ENCODE measurements around the gene ZNF398. TPM values are rescaled to one million over a fixed set of nuclear protein-coding genes. Genes with fewer than 3 reads are reported as not detected.
"Not testable (repeated sequence)": the region's sequence is repeated elsewhere in the genome, so short reads cannot be mapped to it uniquely, and the experiment has no call there.

Gene ZNF398
- total RNA-seq, 1 experiment from 2014 or later = 9.1 TPM

- no peaks in the 10 kb centered on the region for H3F3A ChIP-seq (ENCODE audit: low read length, unreplicated experiment)
- CTCF ChIA-PET = no interaction called here
- no peaks in the 10 kb centered on the region for H3K9me2 ChIP-seq (replicated peaks; ENCODE audit: low read length)
- H4K20me1 ChIP-seq (ENCODE audit: low read length) = no peaks in the 10 kb centered on the region
- no peak overlapping the region for H3K4me3 ChIP-seq (ENCODE audit: low read length)
- intact Hi-C loops (cut with micrococcal nuclease) = no loop called here
- peaks cover 12% of the 10 kb centered on the region; the same call in 1 of the 2 replicates for H3K36me3 ChIP-seq (ENCODE audit: low read depth, low read length)
- 0 out of 2 replicates have a peak, but pooled peaks cover 4% of the 10 kb centered on the region for H3K4me1 ChIP-seq (ENCODE audit: insufficient read depth, low read length)
- H3K9ac ChIP-seq (ENCODE audit: low read length) = no peak overlapping the region
- H3K79me2 ChIP-seq (ENCODE audit: low read length) = no peaks in the 10 kb centered on the region
- TF ChIP-seq CTCF (conservative IDR thresholded peaks at IDR 0.05; ENCODE audit: low read depth, low read length) = no peak
- TF ChIP-seq EZH2phosphoT487 (IDR thresholded peaks at IDR 0.05; ENCODE audit: borderline replicate concordance, low read length) = no peak
- TF ChIP-seq EZH2 (IDR thresholded peaks at IDR 0.05; ENCODE audit: low read length, unreplicated experiment) = no peak
- H3K9me3 ChIP-seq (ENCODE audit: low read length) = no peaks in the 10 kb centered on the region
- no peak overlapping the region for H3K4me2 ChIP-seq (ENCODE audit: low read length)
- H2AFZ ChIP-seq (ENCODE audit: low read length) = no peak overlapping the region
- no peak for ATAC-seq
- no TSS peak for BruUV-seq (replicated peaks)
- DNase-seq = no peak
- no peaks in the 10 kb centered on the region for H3K27me3 ChIP-seq (ENCODE audit: low read length)
- POLR2A ChIA-PET (ENCODE audit: unreplicated experiment) = no interaction called here
- no peak overlapping the region for H3K27ac ChIP-seq (ENCODE audit: low read length)
These were observed 77.1 kb downstream of the ZNF398 start for GRCh38 chr7:149224352-149224751.

GRCh38 chr7:149225106-149225505 is 77.9 kb downstream of the ZNF398 start:
- intact Hi-C loops (cut with micrococcal nuclease) = no loop called here
- Histone ChIP-seq H3K4me2 (ENCODE audit: low read length) (no peak overlapping the region), H4K20me1 (ENCODE audit: low read length) (no peaks in the 10 kb centered on the region), H3K36me3 (ENCODE audit: low read depth, low read length) (peaks cover 9% of the 10 kb centered on the region; the same call in 1 of the 2 replicates), H3K9ac (ENCODE audit: low read length) (no peak overlapping the region), H2AFZ (ENCODE audit: low read length) (no peak overlapping the region), H3F3A (ENCODE audit: low read length, unreplicated experiment) (no peaks in the 10 kb centered on the region), H3K27me3 (ENCODE audit: low read length) (no peaks in the 10 kb centered on the region), H3K9me2 (replicated peaks; ENCODE audit: low read length) (no peaks in the 10 kb centered on the region), H3K4me3 (ENCODE audit: low read length) (no peak overlapping the region), H3K79me2 (ENCODE audit: low read length) (no peaks in the 10 kb centered on the region), H3K27ac (ENCODE audit: low read length) (no peak overlapping the region), H3K9me3 (ENCODE audit: low read length) (no peaks in the 10 kb centered on the region), H3K4me1 (ENCODE audit: insufficient read depth, low read length) (0 out of 2 replicates have a peak, but pooled peaks cover 4% of the 10 kb centered on the region)
- CTCF ChIA-PET = no interaction called here
- DNase-seq (no peak), ATAC-seq (no peak)
- no peak for TF ChIP-seq EZH2 (IDR thresholded peaks at IDR 0.05; ENCODE audit: low read length, unreplicated experiment)
- TF ChIP-seq EZH2phosphoT487 (IDR thresholded peaks at IDR 0.05; ENCODE audit: borderline replicate concordance, low read length) = no peak
- TF ChIP-seq CTCF (conservative IDR thresholded peaks at IDR 0.05; ENCODE audit: low read depth, low read length) = no peak
- POLR2A ChIA-PET (ENCODE audit: unreplicated experiment) = no interaction called here
- no TSS peak for BruUV-seq (replicated peaks)

- TF ChIP-seq CTCF (conservative IDR thresholded peaks at IDR 0.05; ENCODE audit: low read depth, low read length) (no peak), EZH2 (IDR thresholded peaks at IDR 0.05; ENCODE audit: low read length, unreplicated experiment) (no peak), EZH2phosphoT487 (IDR thresholded peaks at IDR 0.05; ENCODE audit: borderline replicate concordance, low read length) (no peak)
- H3K4me1 ChIP-seq (ENCODE audit: insufficient read depth, low read length) = no peaks in the 10 kb centered on the region
- no peak overlapping the region for H3K27ac ChIP-seq (ENCODE audit: low read length)
- H3K36me3 ChIP-seq (ENCODE audit: low read depth, low read length) = peaks cover 9% of the 10 kb centered on the region; the same call in 1 of the 2 replicates
- ChIA-PET POLR2A (ENCODE audit: unreplicated experiment) (no interaction called here), CTCF (no interaction called here)
- H3K4me2 ChIP-seq (ENCODE audit: low read length) = no peak overlapping the region
- H3K9me2 ChIP-seq (replicated peaks; ENCODE audit: low read length) = no peaks in the 10 kb centered on the region
- H3K4me3 ChIP-seq (ENCODE audit: low read length) = no peak overlapping the region
- H3K27me3 ChIP-seq (ENCODE audit: low read length) = no peaks in the 10 kb centered on the region
- H3F3A ChIP-seq (ENCODE audit: low read length, unreplicated experiment) = no peaks in the 10 kb centered on the region
- BruUV-seq (replicated peaks) = no TSS peak
- no peaks in the 10 kb centered on the region for H3K79me2 ChIP-seq (ENCODE audit: low read length)
- ATAC-seq (no peak), DNase-seq (no peak)
- no peaks in the 10 kb centered on the region for H4K20me1 ChIP-seq (ENCODE audit: low read length)
- no peak overlapping the region for H3K9ac ChIP-seq (ENCODE audit: low read length)
- no peak overlapping the region for H2AFZ ChIP-seq (ENCODE audit: low read length)
- intact Hi-C loops (cut with micrococcal nuclease) = no loop called here
- H3K9me3 ChIP-seq (ENCODE audit: low read length) = no peaks in the 10 kb centered on the region
These were observed 78.4 kb downstream of the ZNF398 start for GRCh38 chr7:149225656-149226055.

GRCh38 chr7:149226366-149226765 is 79.1 kb downstream of the ZNF398 start:
- DNase-seq; H3K79me2 ChIP-seq (ENCODE audit: low read length); H3K27me3 ChIP-seq (ENCODE audit: low read length); H3F3A ChIP-seq (ENCODE audit: low read length, unreplicated experiment); H3K4me1 ChIP-seq (ENCODE audit: insufficient read depth, low read length); ATAC-seq; H3K9me3 ChIP-seq (ENCODE audit: low read length); H3K4me2 ChIP-seq (ENCODE audit: low read length); CTCF ChIA-PET; H3K27ac ChIP-seq (ENCODE audit: low read length); H3K9ac ChIP-seq (ENCODE audit: low read length); H2AFZ ChIP-seq (ENCODE audit: low read length); H3K9me2 ChIP-seq (replicated peaks; ENCODE audit: low read length); H3K4me3 ChIP-seq (ENCODE audit: low read length); POLR2A ChIA-PET (ENCODE audit: unreplicated experiment); BruUV-seq (replicated peaks); H4K20me1 ChIP-seq (ENCODE audit: low read length); H3K36me3 ChIP-seq (ENCODE audit: low read depth, low read length); intact Hi-C loops (cut with micrococcal nuclease): not testable (repeated sequence)
